HAP-1 (cell line): ENCODE measurements around the gene CYP2W1.
"Not testable (repeated sequence)": the region's sequence is repeated elsewhere in the genome, so short reads cannot be mapped to it uniquely, and the experiment has no call there.

Source experiments
- DNase-seq, 2 experiments: peaks; one replicate each; pipeline ENCODE4 v3.0.0-alpha.2; 2016 to 2020; ENCODE audit warnings: low spot score in 2 of 2
- H3K27me3 ChIP-seq: fragments of 250-450 bp; sonication (Bioruptor Pico); 2 replicates; pipeline ENCODE4 v1.5.1; 2020; ENCODE audit warnings: low read depth, mild to moderate bottlenecking, moderate library complexity
- H3K36me3 ChIP-seq: fragments of 250-450 bp; sonication (Bioruptor Pico); replicated peaks from 2 replicates; pipeline ENCODE4 v1.5.1; 2020; ENCODE audit warnings: mild to moderate bottlenecking
- H3K4me1 ChIP-seq: fragments of 250-450 bp; sonication (Bioruptor Pico); 2 replicates; pipeline ENCODE4 v1.5.1; 2020; ENCODE audit warnings: mild to moderate bottlenecking
- H3K4me3 ChIP-seq: fragments of 250-450 bp; sonication (Bioruptor Pico); 2 replicates; pipeline ENCODE4 v1.5.1; 2020; ENCODE audit warnings: mild to moderate bottlenecking, moderate library complexity
- H3K9me3 ChIP-seq: fragments of 250-450 bp; sonication (Bioruptor Pico); 2 replicates; pipeline ENCODE4 v1.5.1; 2020; ENCODE audit warnings: mild to moderate bottlenecking, moderate library complexity
- in situ Hi-C: fragments of 300-500 bp; cut with MboI; formaldehyde crosslinking; loops from 3 replicates; pipeline ENCODE4 v1.14.3; 2020; ENCODE audit warnings: low sequenced_read_pairs, inconsistent platforms, mixed read lengths

CYP2W1 gene

DNA sequence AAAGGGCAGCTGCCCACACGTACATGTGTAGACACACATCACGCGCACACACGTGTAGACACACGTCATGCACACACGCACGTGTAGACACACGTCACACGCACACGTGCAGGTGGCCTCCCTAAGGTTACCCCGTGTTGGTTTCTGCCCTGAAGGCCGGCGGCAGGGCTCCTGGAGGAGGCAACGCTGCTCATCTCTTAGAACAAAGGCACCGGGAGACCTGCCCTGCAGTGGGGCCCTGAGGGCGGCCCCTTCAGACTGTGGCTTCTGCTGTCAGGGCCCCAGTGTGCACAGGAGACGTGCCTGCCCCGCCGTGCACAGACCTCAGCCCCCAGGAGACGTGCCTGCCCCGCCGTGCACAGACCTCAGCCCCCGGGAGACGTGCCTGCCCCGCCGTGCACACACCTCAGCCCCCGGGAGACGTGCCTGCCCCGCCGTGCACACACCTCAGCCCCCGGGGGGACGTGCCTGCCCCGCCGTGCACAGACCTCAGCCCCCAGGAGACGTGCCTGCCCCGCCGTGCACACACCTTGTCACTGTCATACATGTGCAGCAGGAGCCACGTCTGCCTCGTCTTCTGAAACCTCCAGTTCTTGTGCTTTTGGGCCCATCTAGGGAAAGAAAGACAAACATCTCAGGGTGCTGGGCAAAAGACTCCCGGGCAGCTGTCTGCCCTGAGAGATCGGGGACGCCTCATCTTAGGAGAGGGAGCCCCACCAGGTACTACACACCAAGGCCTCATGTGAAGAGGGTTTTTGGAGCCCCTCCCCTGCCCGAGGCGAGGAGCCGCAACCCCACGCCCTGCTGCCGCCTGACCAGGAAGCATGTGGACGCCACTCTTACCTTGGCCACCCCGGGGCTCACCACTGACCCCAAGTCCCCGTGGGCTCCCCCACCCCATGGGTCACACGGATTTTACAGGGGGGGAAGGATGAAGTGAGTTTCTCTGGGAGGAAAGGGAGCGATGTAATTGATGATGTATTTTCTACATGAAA is 17.3 kb downstream of the CYP2W1 start:
- no peak for DNase-seq
- in situ Hi-C loops: no loop called here
- Histone ChIP-seq H3K36me3 (no peaks in the 10 kb centered on the region; the same call in 1 of the 2 replicates), H3K4me1 (no peaks in the 10 kb centered on the region), H3K4me3 (no peak overlapping the region), H3K9me3 (no peaks in the 10 kb centered on the region), H3K27me3 (no peaks in the 10 kb centered on the region)

DNA sequence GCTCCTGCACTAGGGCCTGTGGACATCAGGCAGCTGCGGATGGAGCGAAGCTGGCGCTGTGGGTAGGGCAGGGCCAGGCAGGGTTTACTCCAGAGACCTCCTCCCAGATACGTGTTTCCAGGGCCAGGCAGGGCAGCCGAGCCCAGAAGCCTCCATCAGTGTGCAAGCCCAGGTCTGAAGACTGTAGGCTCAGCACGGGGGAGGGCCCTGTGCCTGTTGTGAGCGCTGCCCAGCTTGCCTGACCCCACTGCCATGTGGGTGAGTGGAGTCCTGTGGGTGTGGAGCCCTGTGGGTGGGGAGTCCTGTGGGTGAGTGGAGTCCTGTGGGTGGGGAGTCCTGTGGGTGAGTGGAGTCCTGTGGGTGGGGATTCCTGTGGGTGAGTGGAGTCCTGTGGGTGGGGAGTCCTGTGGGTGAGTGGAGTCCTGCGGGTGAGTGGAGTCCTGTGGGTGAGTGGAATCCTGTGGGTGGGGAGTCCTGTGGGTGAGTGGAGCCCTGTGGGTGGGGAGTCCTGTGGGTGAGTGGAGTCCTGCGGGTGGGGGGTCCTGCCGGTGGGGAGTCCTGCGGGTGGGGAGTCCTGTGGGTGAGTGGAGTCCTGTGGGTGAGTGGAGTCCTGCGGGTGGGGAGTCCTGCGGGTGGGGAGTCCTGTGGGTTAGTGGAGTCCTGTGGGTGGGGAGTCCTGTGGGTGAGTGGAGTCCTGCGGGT is 18.2 kb downstream of the CYP2W1 start:
- DNase-seq, H3K27me3 ChIP-seq, in situ Hi-C loops, H3K4me1 ChIP-seq, H3K9me3 ChIP-seq, H3K36me3 ChIP-seq, H3K4me3 ChIP-seq: not testable (repeated sequence)

DNA sequence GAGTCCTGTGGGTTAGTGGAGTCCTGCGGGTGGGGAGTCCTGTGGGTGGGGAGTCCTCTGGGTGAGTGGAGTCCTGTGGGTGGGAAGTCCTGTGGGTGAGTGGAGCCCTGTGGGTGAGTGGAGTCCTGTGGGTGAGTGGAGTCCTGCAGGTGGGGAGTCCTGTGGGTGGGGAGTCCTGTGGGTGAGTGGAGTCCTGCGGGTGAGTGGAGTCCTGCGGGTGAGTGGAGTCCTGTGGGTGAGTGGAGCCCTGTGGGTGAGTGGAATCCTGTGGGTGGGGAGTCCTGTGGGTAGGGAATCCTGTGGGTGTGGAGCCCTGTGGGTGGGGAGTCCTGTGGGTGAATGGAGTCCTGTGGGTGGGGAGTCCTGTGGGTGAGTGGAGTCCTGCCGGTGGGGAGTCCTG is 19.0 kb downstream of the CYP2W1 start:
- H3K27me3 ChIP-seq, H3K4me1 ChIP-seq, DNase-seq, in situ Hi-C loops, H3K9me3 ChIP-seq, H3K36me3 ChIP-seq, H3K4me3 ChIP-seq: not testable (repeated sequence)

DNA sequence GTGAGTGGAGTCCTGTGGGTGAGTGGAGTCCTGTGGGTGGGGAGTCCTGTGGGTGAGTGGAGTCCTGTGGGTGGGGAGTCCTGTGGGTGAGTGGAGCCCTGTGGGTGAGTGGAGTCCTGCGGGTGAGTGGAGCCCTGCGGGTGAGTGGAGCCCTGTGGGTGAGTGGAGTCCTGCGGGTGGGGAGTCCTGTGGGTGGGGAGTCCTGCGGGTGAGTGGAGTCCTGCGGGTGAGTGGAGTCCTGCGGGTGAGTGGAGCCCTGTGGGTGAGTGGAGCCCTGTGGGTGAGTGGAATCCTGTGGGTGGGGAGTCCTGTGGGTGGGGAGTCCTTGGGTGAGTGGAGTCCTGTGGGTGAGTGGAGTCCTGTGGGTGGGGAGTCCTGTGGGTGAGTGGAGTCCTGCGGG is 19.5 kb downstream of the CYP2W1 start:
- H3K36me3 ChIP-seq, H3K27me3 ChIP-seq, DNase-seq, H3K4me3 ChIP-seq, in situ Hi-C loops, H3K9me3 ChIP-seq, H3K4me1 ChIP-seq: not testable (repeated sequence)

DNA sequence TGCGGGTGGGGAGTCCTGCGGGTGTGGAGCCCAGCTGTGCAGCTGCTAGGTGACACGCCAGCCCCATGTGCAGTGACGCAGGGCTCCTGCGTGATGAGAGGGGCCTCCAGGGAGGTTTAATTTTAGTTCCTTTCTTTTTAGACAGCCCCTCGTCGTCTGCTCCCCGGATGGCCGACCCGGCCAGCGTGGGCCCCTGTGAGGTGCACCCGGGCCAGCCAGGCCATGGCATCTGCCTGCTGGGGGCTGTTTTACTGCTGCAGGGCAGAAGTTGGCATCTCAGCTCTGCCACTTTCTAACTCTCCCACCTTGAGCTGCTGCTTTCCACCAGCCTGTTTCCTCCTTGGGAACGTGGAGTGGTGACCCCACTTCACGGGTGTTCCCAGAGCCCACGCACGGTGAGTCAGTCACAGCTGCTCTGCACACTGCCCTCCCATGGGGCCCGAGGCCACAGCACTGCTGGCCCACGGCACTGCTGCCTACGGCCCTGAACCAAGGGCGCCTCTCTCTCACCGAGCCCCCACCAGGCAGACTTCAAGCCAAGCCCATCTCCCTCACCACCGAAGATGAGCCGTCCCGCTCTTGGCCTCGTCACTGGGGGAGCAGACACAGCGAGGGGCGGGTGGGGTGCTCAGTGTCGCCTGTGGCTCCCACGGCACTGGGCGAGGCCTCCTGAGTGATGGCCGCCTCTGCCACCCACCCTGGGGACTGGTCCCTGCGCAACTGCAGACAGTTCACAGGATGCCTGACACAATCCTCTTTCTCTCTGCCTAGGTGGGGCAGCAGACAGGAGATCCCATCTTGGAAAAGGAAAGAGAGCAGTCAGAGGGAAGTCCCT is 21.3 kb downstream of the CYP2W1 start:
- Histone ChIP-seq H3K36me3 (peaks cover 8% of the 10 kb centered on the region), H3K4me3 (no peak overlapping the region), H3K4me1 (no peaks in the 10 kb centered on the region), H3K9me3 (no peaks in the 10 kb centered on the region), H3K27me3 (no peaks in the 10 kb centered on the region)
- DNase-seq: no peak
- in situ Hi-C loops: no loop called here

DNA sequence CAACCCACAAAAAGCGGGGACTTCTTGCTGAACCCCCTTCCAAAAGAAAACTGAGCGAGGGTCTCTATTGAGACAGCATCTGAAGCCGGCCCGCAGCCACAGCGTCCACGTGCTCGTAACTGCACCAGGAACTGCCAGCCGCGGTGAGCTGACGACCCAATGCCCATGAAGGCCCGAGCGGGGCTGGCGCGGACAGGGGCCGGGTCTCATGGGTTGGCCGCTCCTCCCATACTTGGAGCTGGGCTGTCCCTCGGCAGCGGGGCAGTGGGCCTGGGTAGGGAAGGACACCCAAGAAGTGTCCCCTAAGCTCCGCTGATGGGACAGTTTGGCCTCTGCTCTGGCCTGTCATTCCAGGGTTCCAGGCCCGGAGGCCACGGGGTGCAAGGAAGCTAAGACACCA is 22.3 kb downstream of the CYP2W1 start:
- Histone ChIP-seq H3K4me1 (no peaks in the 10 kb centered on the region), H3K9me3 (no peaks in the 10 kb centered on the region), H3K36me3 (peaks cover 8% of the 10 kb centered on the region), H3K4me3 (no peak overlapping the region), H3K27me3 (no peaks in the 10 kb centered on the region)
- DNase-seq: no peak
- in situ Hi-C loops: no loop called here

DNA sequence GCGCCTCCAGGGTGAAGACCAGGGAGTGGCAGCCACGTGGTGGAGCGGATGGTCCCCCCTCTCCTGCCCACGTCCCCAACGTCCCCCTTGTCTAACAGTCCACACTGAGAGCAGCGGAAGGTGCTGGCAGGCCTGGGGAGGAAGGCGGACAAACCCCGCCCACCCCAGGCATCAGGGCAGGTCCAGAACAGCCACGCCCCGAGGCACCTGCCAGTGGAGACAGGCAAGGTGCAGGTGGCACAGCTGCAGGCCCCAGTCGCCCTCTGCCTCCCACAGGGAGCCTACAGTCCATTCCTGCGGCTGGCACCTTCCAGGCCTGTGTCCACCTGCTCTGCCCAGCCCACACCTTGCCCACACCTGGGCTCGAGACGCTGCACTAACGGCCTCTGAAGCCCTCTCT is 24.9 kb downstream of the CYP2W1 start:
- Histone ChIP-seq H3K36me3 (peaks cover 8% of the 10 kb centered on the region), H3K4me3 (no peak overlapping the region), H3K27me3 (no peaks in the 10 kb centered on the region), H3K4me1 (no peaks in the 10 kb centered on the region), H3K9me3 (no peaks in the 10 kb centered on the region)
- in situ Hi-C loops: no loop called here
- no peak for DNase-seq

DNA sequence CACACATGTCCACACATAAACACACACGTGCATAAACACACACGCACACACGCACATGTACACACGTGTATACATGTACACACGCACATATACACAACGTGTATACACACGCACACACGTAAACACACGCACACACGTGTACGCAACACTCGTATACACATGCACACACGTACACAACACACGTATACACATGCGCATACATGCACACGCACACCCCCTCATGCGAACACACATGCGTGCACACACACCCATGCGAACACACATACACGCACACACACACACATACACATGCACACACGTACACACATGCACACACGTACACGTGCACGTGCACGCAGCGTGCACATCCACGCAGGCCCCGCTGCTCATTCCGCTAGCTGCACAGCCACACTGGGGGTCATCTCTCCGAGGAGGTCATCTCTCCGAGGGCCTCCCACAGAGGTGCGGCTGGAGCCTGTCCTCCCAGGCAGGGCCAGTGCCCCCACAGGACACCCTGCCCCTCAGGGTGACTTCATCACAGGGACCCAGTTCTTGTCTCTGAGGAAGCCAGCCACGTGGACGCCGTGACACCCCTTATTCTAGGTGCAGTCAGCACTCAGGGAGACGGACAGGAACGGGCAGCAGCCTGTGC is 25.9 kb downstream of the CYP2W1 start:
- Histone ChIP-seq H3K9me3 (no peaks in the 10 kb centered on the region), H3K4me1 (no peaks in the 10 kb centered on the region), H3K4me3 (no peak overlapping the region), H3K27me3 (no peaks in the 10 kb centered on the region), H3K36me3 (peaks cover 8% of the 10 kb centered on the region)
- no peak for DNase-seq
- in situ Hi-C loops: no loop called here

DNA sequence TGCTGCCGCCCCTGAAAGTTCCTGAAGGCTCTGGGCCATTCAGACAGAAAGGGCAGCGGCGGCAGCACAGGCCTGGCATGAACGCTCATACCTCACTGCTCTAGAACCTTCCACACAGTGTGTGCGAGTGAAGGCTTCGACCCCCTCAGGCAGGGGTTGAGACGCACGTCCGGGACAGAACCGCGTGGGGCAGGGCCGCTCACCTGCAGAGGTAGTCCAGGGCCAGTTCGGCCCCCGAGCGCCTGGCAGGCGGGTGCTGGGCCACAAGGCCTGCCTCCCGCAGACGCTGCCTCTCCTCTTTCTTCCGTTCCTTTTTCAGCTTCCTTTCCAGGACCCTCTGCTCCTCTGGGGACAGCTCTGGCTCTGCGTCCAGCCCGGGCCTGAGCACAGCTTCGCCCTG is 26.8 kb downstream of the CYP2W1 start:
- DNase-seq: no peak
- Histone ChIP-seq H3K36me3 (peaks cover 8% of the 10 kb centered on the region), H3K9me3 (no peaks in the 10 kb centered on the region), H3K4me1 (no peaks in the 10 kb centered on the region), H3K27me3 (no peaks in the 10 kb centered on the region), H3K4me3 (no peak overlapping the region)
- in situ Hi-C loops: no loop called here

DNA sequence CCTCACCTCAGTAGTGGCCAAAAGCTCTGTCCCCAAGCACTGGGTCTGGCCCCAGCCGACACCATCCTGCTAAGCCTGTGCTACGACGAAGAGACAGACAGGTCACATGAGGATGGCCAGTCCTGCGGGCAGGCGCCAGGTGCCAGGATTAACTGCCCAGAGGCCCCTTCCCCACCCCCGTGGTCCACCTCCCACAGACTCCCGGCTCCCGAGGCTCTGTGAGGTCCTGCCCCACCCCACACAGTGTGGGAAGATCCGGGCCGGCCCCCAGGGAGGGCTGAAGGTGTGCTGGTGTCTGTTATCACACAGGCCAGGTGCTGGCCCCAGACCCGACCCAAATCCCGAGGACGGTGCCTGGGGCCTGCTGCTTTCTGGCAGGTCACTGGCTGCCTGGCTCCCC is 27.2 kb downstream of the CYP2W1 start:
- H3K4me3 ChIP-seq: no peak overlapping the region
- H3K27me3 ChIP-seq: no peaks in the 10 kb centered on the region
- peaks cover 8% of the 10 kb centered on the region for H3K36me3 ChIP-seq
- in situ Hi-C loops: no loop called here
- no peaks in the 10 kb centered on the region for H3K9me3 ChIP-seq
- no peaks in the 10 kb centered on the region for H3K4me1 ChIP-seq
- no peak for DNase-seq

DNA sequence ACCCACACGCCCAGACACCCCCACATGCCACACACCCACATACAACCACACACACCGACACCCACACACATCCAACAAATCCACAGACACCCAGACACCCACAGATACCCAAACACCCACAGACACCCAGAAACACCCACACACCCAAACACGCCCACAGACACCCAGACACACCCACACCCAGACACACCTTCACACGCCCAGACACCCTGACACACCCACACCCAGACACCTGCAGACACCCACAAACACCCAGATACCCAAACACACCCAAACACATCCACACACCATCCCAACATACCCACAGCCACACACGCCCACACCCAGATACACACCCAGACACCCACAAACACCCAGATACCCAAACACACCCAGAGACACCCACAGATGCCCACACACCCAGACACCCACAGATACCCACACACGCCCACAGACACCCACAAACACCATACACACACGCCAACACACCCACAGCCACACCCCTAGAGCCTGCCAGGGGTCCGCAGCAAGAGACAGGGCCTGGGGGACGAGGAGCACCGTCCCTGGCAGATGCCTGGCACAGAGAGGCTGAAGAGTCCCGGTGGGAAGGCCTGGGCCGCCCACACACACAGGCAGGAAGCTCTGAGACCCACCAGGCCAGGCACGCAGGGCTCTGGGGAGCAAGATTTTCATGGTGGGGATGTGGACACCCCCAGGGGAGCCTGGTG is 28.5 kb downstream of the CYP2W1 start:
- in situ Hi-C loops: no loop called here
- no peaks in the 10 kb centered on the region for H3K27me3 ChIP-seq
- no peaks in the 10 kb centered on the region for H3K4me1 ChIP-seq
- H3K36me3 ChIP-seq: peaks cover 8% of the 10 kb centered on the region
- DNase-seq: no peak
- no peaks in the 10 kb centered on the region for H3K9me3 ChIP-seq
- no peak overlapping the region for H3K4me3 ChIP-seq

DNA sequence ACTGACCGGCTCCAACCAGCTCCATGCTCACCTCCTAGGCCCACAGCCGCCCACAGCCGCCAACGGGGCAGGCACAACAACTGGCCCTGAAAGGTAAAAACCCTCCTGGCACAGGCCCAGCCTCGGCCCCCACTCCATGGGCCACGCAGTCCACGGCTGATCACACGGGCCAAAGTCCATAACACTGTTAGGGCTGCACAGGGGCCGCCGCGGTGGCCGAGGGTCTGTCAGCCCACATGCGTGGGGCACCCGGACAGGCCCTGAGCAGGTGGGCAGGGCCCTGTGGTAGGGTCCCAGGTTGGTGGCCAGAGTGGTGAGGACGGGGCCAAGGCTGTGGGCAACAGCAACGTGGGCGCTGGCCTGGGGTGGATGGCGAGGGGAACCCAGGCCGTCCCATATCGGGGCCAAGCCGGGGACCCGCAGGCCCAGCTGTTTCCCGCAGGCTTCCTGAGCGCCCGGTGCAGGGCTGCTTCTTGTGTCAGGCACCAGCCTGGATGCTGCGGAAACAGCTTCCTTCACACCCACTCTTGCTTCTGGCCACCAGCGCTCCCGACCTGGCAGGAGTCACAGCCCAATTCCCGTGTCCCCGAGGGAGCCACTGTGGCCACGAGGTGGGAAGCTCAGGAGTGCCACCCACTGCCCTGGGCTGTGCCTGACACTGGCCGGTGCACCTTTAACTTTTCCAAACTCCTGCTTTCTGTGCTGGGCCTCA is 29.2 kb downstream of the CYP2W1 start:
- Histone ChIP-seq H3K36me3 (peaks cover 8% of the 10 kb centered on the region), H3K4me3 (no peak overlapping the region), H3K9me3 (no peaks in the 10 kb centered on the region), H3K27me3 (no peaks in the 10 kb centered on the region), H3K4me1 (no peaks in the 10 kb centered on the region)
- no peak for DNase-seq
- in situ Hi-C loops: no loop called here
